ENCODE data around the gene STEAP1B. TPM values are rescaled to one million over a fixed set of nuclear protein-coding genes. Genes with fewer than 3 reads are reported as not detected.
"Not testable (repeated sequence)": the region's sequence is repeated elsewhere in the genome, so short reads cannot be mapped to it uniquely, and the experiment has no call there.

STEAP1B gene
- total RNA-seq, 1 experiment from 2014 or later = 40.7 TPM

DNA sequence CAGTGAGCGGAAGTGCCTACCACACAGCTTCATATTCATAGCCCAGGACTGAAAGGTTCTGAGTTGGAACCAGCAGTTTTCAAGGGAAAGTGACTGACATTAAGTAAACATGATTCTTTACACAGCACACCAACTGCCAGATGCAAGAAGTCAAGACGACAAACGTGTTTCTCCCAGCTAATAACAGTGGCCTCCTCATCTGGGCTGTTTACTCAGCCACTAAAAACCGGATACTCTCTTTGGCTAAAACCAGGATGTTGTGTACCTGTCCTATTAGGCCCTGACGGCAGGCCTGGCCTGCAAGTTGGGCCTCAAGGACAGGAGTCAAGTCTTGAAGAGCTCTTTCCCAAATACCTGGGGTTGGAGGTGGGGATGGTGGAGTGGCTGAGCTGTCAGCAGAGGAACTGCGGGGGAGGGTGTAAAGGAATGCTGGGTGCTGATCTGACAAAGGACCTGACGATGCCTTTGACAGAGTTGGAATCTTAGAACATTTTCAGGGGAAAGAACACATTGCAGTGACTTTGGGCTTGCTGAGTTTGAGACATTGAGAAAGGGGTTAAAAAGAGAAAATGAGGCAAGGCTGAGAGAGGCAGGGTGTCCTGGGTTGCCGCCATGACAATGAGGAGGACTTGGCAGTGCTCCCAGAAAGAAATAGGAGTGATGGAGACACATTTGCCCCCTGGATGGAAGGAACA, 57.7 kb downstream of the STEAP1B start:
- no peak for DNase-seq (ENCODE audit: low spot score)
- in situ Hi-C loops (cut with HindIII; ENCODE audit: low sequenced_read_pairs) = no loop called here

DNA sequence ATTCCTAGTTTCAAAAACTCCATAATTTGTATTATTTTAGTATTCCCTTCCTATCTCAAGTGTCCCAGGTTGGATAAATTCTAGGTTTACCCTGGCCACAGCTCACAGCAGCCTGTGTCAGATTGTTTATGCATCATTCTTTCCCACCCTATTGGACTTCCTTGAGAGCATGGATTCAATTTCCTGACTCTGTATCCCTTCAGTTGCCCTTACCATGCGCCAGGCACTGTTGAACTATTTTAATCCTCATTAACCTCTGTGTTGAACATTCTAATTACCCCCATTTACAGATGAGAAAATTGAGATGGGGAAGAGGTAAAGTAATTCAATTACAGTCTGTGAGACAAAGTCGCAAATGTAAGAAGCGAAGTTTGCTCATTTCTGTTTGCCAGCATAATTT, 58.8 kb downstream of the STEAP1B start:
- DNase-seq (ENCODE audit: low spot score) = no peak
- in situ Hi-C loops (cut with HindIII; ENCODE audit: low sequenced_read_pairs) = no loop called here

DNA sequence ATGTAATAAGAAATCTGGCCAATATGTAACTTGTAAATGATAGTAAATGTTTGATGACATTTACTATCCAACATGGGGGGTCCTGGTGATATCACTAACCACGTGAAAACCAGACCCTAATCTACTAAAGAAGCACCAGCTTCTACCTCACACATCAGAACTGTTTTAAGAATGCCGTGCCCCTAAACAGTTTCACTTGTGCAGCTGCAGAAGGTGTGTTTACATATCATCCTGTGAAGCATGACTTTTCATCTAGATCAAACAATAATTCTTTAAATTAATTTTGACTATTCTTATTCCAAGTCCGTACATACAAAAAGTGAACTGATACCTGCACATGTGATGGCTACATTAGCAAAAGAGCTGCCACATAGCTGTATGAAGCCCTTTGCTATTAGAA, 61.0 kb downstream of the STEAP1B start:
- no peak for DNase-seq (ENCODE audit: low spot score)
- in situ Hi-C loops (cut with HindIII; ENCODE audit: low sequenced_read_pairs) = no loop called here

DNA sequence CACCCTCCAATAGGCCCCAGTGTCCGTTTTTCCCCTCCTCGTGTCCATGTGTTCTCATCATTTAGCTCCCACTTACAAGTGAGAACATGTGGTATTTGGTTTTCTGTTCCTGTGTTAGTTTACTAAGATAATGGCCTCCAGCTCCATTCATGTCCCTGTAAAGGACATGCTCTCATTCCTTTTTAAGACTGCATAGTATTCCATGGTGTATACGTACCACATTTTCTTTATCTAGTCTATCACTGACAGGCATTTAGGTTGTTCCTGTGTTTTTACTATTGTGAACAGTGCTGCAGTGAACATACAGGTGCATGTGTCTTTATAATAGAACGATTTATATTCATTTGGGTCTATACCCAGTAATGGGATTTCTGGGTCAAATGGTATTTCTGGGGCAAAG, 63.4 kb downstream of the STEAP1B start:
- DNase-seq (ENCODE audit: low spot score); in situ Hi-C loops (cut with HindIII; ENCODE audit: low sequenced_read_pairs): not testable (repeated sequence)

DNA sequence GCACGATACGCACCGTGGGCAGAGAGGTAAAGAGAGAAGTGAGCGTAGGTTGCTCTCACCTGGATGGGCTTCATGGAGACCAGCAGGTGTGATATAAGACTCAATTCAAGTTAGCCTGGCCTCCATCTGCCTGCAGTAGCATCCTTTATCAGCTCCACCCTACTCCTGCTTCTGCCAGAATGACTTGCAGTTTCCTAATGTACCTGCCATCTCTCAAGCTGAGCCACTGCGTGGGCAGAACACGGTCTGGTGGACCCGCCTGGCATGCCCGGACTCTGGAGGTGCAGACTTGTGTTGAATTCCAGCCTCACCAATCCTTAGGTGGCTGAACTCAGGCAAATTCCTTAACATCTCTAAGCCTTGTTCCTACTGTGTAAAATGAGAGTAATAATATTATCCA, 64.3 kb downstream of the STEAP1B start:
- peak; percentile 22 for DNase-seq (ENCODE audit: low spot score)
- in situ Hi-C loops (cut with HindIII; ENCODE audit: low sequenced_read_pairs) = no loop called here

DNA sequence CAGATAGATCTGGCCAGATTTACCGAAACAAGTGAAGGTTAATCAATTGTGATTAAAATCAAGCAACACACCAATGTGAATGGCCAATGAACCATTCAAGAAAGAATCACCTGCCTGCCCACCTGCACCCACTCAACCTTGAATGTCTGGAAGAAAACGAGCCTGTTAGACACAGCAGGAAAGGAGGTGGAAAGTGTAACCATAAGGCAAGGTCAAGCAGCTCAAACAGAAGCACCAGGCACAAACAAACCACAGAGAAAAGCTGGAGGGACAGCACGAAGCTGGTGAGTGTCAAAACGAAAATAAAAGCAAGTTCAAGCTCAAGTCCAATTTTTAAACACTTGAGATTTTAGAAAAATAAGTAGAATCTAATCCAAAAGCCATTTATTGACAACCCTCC, 64.9 kb downstream of the STEAP1B start:
- in situ Hi-C loops (cut with HindIII; ENCODE audit: low sequenced_read_pairs) = no loop called here
- no peak for DNase-seq (ENCODE audit: low spot score)

DNA sequence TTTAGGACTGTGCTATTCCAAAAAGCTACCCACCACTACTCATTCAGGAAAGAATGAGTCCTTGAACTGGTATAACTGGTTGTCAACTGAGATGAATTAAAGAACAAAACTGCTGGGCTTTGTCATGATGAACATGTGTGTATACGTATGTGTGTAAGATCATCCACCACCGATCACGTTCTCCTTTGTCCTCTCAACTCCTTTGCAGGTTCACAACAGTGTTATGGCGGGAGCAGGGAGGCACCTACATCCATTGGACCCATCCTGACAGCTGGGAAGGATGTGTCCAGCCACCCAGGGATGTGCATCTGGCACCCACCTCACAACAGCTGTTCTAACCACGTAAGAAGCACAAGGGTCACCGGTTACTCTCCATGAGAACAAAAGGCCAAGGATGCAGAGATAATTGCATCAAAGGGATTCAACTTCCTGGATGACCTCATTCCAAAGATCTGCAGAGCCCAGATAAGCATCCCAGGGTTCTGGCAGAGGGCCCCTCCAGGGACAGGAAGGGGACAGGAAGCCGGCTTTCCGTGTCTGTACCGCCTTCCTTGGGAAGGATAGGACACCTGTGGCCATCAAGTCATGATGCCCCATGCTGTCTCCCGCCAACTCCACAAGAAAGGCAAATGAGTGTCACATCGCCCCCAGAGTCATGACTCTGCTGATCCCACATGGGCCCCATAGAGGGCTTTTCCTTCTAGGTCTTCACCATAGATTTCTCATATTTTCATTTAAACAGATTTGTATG, 66.1 kb downstream of the STEAP1B start:
- DNase-seq (ENCODE audit: low spot score) = no peak
- in situ Hi-C loops (cut with HindIII; ENCODE audit: low sequenced_read_pairs) = no loop called here

DNA sequence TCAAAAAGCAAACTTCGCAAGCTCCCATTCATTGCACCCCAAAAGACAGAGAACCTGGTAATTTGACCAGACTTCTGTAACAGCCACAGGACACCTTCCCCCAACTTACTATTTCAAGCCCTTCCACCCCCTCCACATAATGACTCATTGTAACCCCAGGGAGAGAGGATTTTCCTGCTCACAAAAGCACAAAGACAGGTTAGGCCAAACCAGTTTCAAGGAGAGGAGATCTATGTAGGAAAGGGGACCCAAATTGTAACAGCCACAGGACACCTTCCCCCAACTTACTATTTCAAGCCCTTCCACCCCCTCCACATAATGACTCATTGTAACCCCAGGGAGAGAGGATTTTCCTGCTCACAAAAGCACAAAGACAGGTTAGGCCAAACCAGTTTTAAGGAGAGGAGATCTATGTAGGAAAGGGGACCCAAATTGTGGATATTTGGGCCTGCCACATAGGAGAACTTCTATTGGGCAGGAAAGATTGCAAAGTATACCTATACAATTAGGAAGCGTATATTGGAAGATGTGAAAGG, 66.8 kb downstream of the STEAP1B start:
- DNase-seq (ENCODE audit: low spot score); in situ Hi-C loops (cut with HindIII; ENCODE audit: low sequenced_read_pairs): not testable (repeated sequence)

DNA sequence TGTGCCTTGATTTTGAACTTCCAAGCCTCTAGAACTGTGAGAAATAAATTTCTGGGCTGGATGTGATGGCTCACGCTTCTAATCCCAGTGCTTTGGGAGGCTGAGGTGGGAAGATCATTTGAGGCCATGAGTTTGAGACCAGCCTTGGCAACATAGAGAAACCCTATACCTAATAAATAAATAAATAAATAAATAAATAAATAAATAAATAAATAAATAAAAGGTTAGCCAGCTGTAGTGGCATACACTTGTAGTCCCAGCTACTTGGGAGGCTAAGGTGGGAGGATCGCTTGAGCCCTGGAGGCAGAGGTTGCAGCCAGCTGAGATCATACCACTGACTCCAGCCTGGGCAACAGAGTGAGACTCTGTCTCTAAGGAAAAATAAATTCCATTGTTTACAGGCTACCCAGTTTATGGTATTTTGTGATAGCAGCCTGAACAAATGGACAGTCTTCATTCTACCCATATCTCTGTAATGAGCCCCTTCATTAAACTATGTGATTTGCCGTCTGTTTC, 67.7 kb downstream of the STEAP1B start:
- no peak for DNase-seq (ENCODE audit: low spot score)
- in situ Hi-C loops (cut with HindIII; ENCODE audit: low sequenced_read_pairs) = no loop called here

DNA sequence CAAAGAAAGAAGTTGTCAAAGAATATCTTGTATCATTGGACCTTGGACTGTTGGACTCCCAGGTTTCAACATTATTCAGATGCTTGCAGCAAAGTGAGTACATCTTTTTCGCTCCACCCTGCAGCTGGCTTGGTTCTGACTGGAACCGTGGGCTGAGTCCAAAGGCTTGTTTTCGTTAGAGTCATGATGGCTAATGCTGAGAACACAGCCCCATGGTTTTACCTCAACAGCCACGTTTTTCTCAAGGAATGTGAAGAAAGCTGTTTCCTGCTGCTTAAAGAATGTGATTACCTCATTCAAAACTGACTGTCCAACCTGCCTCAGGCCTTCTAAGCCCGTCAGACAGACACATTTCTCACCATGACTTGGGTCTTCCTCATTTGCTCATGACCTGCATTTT, 69.5 kb downstream of the STEAP1B start:
- no peak for DNase-seq (ENCODE audit: low spot score)
- in situ Hi-C loops (cut with HindIII; ENCODE audit: low sequenced_read_pairs) = no loop called here

DNA sequence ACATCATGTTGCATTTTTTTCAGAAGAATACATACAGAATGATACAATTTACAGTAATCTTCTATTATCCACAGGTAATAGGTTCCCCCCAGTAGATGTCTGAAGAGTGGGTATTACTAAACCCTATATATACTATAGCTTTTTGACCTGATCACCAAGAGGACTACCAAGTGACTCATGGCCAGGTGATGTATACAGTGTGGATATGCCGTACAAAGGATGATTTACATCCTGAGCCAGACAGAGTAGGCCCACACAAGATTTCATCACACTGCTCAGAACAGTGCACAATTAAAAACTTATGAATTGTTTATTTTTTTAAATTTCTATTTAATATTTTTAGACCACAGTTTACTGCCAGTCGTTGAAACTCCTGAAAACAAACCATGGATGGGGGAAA, 70.6 kb downstream of the STEAP1B start:
- DNase-seq (ENCODE audit: low spot score) = no peak
- in situ Hi-C loops (cut with HindIII; ENCODE audit: low sequenced_read_pairs) = no loop called here

DNA sequence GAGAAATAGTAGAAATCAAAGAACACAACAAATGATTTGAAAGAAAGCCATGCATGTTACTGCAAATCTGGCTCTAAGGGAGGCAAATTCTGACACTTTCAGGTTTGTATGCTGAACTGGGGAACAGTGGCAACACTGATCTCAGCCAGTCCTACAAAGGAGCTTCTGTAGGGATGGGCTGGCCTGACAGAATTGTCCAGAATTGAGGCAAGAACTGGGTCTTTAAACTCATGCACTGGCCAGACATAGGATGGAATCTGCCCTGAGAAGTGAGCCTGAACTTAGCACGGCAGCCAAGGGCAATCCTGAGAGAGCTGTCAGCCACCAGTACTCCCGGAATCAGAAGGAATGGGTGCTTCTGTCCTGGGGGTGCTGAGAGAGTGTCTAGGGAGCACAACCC, 72.1 kb downstream of the STEAP1B start:
- DNase-seq (ENCODE audit: low spot score) = no peak
- in situ Hi-C loops (cut with HindIII; ENCODE audit: low sequenced_read_pairs) = no loop called here

DNA sequence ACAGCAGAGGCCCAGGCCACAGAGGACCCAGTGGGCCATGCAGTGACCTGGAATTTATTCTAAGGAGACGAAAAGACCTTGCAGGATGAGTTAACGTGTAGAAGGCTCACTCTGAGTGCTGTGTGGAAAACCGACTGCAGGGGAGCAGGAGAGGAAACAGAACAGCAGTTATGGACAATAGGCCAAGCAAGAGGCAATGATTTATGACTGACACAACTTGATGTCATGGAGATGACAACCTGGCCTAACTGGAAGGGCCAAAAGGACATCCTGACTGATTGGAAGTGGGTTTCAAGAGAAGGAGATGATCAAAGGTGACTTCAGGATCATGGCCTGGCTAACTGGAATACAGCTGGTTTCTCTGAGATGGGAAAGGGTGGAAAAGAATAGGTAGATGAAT, 72.9 kb downstream of the STEAP1B start:
- in situ Hi-C loops (cut with HindIII; ENCODE audit: low sequenced_read_pairs) = no loop called here
- no peak for DNase-seq (ENCODE audit: low spot score)

DNA sequence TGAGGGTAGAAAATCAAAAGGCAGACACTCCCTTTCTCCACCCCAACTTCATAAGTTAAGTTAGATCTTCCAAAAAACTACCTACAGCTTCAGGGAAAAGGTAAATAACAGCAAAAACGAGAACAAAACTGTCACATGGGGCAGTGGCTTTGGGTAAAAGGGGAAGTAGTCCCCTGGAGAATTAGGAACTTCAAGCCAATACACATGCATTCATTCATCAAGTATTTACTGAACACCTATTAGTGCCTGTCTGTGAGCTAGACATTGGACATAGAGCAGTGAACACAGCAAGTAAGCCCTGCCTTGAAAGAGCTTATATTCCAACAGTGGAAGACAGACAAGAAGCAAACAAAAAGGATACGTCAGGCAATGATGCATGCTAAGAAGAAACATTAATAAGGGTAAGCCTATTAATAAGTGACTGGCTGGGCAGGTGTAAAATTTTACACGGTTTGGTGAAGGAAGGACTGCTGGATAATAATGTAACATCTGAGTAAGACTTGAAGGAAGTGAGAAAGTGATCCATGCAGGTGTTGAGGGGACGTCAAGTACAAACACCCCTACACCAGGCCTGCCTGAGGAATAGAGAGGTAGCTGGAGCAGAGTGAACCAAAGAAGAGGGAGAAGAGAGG, 73.4 kb downstream of the STEAP1B start:
- in situ Hi-C loops (cut with HindIII; ENCODE audit: low sequenced_read_pairs) = no loop called here
- DNase-seq (ENCODE audit: low spot score) = no peak

DNA sequence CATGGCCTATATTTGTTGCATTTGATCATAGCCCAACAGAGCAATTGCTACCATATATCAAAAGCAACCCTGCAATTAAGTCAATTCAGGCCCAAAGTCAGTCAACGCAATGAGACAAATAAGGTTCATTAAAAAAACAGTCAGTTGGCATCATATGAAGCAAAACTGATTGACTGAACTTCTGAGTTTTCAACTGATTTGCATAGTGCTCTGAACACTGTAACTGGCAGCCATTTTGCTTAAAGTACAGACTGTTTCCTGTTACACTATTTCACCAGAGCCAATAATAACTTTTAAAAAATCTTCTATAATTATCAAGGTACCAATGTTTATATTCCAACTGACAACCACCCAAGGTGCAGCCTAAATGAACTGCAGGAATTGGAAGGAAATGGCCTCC, 74.6 kb downstream of the STEAP1B start:
- no peak for DNase-seq (ENCODE audit: low spot score)

DNA sequence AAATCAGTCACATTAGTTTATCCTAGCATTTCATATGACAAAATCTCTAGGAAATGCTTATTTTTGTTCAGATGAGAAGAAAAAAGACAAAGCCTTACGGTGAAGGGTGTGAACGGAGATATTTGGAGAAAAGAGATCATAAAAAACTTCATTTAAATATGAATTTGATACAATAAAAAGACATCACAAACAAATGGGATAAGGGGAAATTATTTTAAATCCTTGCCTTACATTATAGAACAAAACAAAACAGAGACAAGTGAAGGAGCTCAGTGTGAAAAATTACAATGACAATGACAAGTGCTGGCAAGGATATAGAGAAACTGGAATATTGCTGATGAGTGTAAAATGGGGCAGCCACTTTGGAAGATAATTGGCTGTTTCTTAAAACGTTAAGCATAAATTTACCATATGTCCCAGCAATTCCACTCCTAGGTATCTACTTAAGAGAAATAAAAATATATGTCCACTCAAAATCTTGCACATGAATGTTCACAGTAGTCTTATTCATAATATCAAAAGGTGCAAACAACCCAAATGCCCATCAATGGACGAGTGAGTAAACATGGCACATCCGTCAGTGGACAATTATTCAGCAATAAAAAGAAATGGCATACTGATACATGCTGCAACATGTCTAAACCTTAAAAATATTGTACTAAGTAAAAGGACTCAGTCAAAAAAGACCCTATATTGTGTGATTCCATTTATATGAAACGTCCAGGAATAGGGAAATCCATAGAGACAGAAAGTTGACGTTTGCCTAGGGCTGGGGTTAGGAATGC, 77.0 kb downstream of the STEAP1B start:
- no peak for DNase-seq (ENCODE audit: low spot score)
- in situ Hi-C loops (cut with HindIII; ENCODE audit: low sequenced_read_pairs) = no loop called here

More for the DNA sequence above, 74.6 kb downstream of the STEAP1B start:
- in situ Hi-C loops (cut with HindIII; ENCODE audit: low sequenced_read_pairs) = no loop called here

DNA sequence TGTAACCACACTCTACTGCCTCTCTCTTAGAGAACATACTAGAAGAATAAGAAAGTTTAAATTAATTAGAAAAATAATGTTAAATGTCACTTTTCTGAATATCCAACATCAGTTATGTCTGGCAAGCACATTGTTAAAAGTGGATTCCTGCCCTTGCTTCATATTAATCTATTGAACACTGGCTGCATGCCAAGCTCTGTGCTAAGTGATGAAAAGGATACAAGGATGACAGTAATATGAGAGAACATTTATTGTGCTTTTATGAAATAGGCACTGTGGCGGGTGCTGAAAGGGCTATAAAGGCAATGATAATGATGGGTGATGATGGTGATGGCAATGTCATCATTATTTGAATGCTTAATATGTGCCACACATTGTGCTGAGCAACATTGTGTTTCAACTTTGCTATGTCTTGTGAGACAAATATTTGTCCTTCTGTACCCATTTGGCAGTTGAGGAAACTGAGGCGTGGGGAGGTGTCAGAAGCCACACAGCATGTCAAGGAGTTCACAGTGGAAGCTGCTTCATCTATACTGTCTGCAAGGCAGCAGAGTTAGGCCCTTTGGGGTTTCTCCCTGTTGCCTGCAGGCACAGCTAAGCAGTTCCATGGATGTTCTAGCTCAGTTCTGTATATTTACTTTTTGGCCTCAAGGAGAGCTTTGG, 78.9 kb downstream of the STEAP1B start:
- in situ Hi-C loops (cut with HindIII; ENCODE audit: low sequenced_read_pairs) = no loop called here
- no peak for DNase-seq (ENCODE audit: low spot score)

DNA sequence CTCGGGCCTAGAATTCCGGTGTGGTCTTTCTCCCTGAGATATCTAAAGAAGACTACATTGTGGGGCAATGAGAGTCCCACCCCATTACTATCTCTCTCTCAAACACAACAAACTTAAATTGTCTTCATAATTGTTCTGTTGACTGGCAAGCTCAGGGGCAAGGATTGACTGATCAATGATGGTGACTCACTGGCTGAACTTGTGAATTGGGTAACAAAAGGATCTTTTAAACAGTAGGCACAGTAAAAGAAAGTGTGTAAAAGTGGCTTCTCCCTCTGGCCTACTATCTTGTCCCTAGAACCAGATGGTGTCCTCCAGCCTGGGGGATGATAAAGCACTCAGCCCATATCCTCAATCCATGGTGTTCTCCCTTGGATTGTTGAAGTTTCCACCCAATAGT, 80.0 kb downstream of the STEAP1B start:
- in situ Hi-C loops (cut with HindIII; ENCODE audit: low sequenced_read_pairs) = no loop called here
- no peak for DNase-seq (ENCODE audit: low spot score)

DNA sequence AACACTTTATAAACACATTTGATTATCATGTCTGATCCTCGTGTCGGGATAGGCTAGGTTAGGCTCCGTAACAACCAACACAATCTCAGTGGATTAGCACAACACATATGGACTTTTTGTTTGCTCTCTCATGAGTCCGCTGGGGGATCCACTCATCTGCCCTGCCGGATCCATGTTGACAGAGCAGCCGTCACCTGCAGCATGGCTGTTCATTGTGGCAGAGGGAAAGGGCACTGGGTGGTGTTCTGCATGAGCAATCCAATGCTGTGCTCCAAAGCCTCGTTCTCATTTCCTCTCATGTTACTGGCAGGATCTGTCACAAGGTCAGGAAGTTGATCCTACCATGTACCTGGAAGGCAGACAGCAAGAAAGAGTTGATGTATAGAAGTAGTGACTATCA, 80.5 kb downstream of the STEAP1B start:
- DNase-seq (ENCODE audit: low spot score) = no peak
- in situ Hi-C loops (cut with HindIII; ENCODE audit: low sequenced_read_pairs) = no loop called here

Data from G401 (cell line).